ENCODE measurements around the gene SBK2. TPM values are rescaled to one million over a fixed set of nuclear protein-coding genes. Genes with fewer than 3 reads are reported as not detected.

Gene SBK2
- polyA plus RNA-seq, 1 donor from 2014 or later: not detected

- Histone ChIP-seq H3K4me3 (ENCODE audit: low read length) (no peak overlapping the region), H3K27me3 (ENCODE audit: insufficient read depth, low read depth, low read length) (no peaks in the 10 kb centered on the region), H3K4me2 (ENCODE audit: low read length) (no peak overlapping the region)
Observed at GRCh38 chr19:55481148-55481793, 55.7 kb downstream of the SBK2 start.

More at GRCh38 chr19:55481148-55481793, 55.7 kb downstream of the SBK2 start:
- no peak for TF ChIP-seq SMC3 (conservative IDR thresholded peaks at IDR 0.05; ENCODE audit: poor library complexity)
- no peak for TF ChIP-seq CTCF (IDR thresholded peaks at IDR 0.05; ENCODE audit: poor library complexity, severe bottlenecking)
- no peak for TF ChIP-seq POLR2AphosphoS5 (IDR thresholded peaks at IDR 0.05)
- no peak for TF ChIP-seq MXI1 (conservative IDR thresholded peaks at IDR 0.05; ENCODE audit: poor library complexity, severe bottlenecking)
- no peak for TF ChIP-seq REST (IDR thresholded peaks at IDR 0.05; ENCODE audit: borderline replicate concordance)
- no peak for TF ChIP-seq RAD21 (conservative IDR thresholded peaks at IDR 0.05)
- no peak for TF ChIP-seq EZH2 (IDR thresholded peaks at IDR 0.05; ENCODE audit: borderline replicate concordance, insufficient read depth, low read length, poor library complexity, severe bottlenecking)
- TF ChIP-seq EP300 (conservative IDR thresholded peaks at IDR 0.05; ENCODE audit: poor library complexity, severe bottlenecking): no peak
- no peak for TF ChIP-seq TAF1 (IDR thresholded peaks at IDR 0.05; ENCODE audit: low read depth)
- no peak overlapping the region for H3K9ac ChIP-seq (ENCODE audit: low read length)
- no peaks in the 10 kb centered on the region for H3F3A ChIP-seq (ENCODE audit: insufficient read depth, low read length, poor library complexity, severe bottlenecking)
- no peak overlapping the region for H2AFZ ChIP-seq (ENCODE audit: low read depth, low read length)
- H3K9me3 ChIP-seq (ENCODE audit: low read length): no peaks in the 10 kb centered on the region
- no peak overlapping the region for H3K27ac ChIP-seq (ENCODE audit: low read length)
- H3K36me3 ChIP-seq (ENCODE audit: insufficient read depth, low read length): no peaks in the 10 kb centered on the region
- H4K20me1 ChIP-seq (ENCODE audit: insufficient read depth): no peaks in the 10 kb centered on the region
- H3K9me2 ChIP-seq (ENCODE audit: insufficient read depth, low read length): no peaks in the 10 kb centered on the region
- H3K79me2 ChIP-seq (replicated peaks; ENCODE audit: insufficient read depth, low read length): peaks cover 22% of the 10 kb centered on the region
